Cardiac muscle cell (in vitro differentiated cells and primary cell): ENCODE data around the gene MMP12. TPM values are rescaled to one million over a fixed set of nuclear protein-coding genes. Genes with fewer than 3 reads are reported as not detected.

Experiments used
- DNase-seq, 2 donors: peaks; one replicate each; pipeline versions ENCODE4 v3.0.0 to v3.0.0-alpha.2; 2010 to 2017; ENCODE audit warnings: low read depth in 1 of 2, low spot score in 1 of 2
- H3K27ac ChIP-seq: fragments of 200-600 bp; sonication (generic); 2 replicates; pipeline ENCODE4 v1.5.1; 2016
- H3K27me3 ChIP-seq: fragments of 200-600 bp; sonication (generic); 2 replicates; pipeline ENCODE4 v1.6.0; 2016; ENCODE audit warnings: control low read depth
- H3K36me3 ChIP-seq: fragments of 200-600 bp; sonication (generic); 2 replicates; pipeline ENCODE4 v1.5.1; 2016; ENCODE audit warnings: control low read depth
- H3K4me1 ChIP-seq: fragments of 200-600 bp; sonication (generic); 2 replicates; pipeline ENCODE4 v1.8.1; 2017; ENCODE audit warnings: low read depth, mild to moderate bottlenecking, mixed run types
- H3K4me3 ChIP-seq: fragments of 200-600 bp; sonication (generic); 2 replicates; pipeline ENCODE4 v1.5.1; 2016; ENCODE audit warnings: mild to moderate bottlenecking
- H3K9me3 ChIP-seq: fragments of 200-600 bp; sonication (generic); 2 replicates; pipeline ENCODE4 v1.5.1; 2017; ENCODE audit warnings: low read depth, mild to moderate bottlenecking, control low read depth
- CTCF ChIP-seq: IDR thresholded peaks from 2 replicates; pipeline ENCODE4 v1.5.1; 2012; ENCODE audit warnings: low read depth, mild to moderate bottlenecking, low read length
- polyA plus RNA-seq: library from polyadenylated mRNA; unstranded; fragments of >200 nt; fragmentation: Nextera tagmentation; extraction: Ambion mirVana; gene quantifications from 2 replicates; pipeline ENCODE4 v1.2.1, GENCODE V29; 2016
- total RNA-seq: library from RNA; depleted of rRNA; stranded (reverse); fragments of >200 nt; gene quantifications from 2 replicates; pipeline ENCODE4 v1.2.3, GENCODE V29; 2016

The MMP12 gene
- total and polyA plus RNA-seq, 2 experiments from 2014 or later = not detected

GRCh38 chr11:102868339-102868738 lies 6.4 kb downstream of the MMP12 start:
- H3K27ac ChIP-seq = no peak overlapping the region
- DNase-seq = no peak
- TF ChIP-seq CTCF = no peak

GRCh38 chr11:102864724-102865123 lies 10.1 kb downstream of the MMP12 start:
- H3K36me3 ChIP-seq = no peaks in the 10 kb centered on the region

More at GRCh38 chr11:102868339-102868738, 6.4 kb downstream of the MMP12 start:
- Histone ChIP-seq H3K36me3 (no peaks in the 10 kb centered on the region), H3K27me3 (no peaks in the 10 kb centered on the region), H3K4me3 (no peak overlapping the region), H3K9me3 (no peaks in the 10 kb centered on the region), H3K4me1 (no peaks in the 10 kb centered on the region)

GRCh38 chr11:102853956-102854355 lies 20.8 kb downstream of the MMP12 start:
- TF ChIP-seq CTCF = no peak
- H3K4me3 ChIP-seq = no peak overlapping the region
- H3K9me3 ChIP-seq = no peaks in the 10 kb centered on the region
- no peak overlapping the region for H3K27ac ChIP-seq
- H3K27me3 ChIP-seq = no peaks in the 10 kb centered on the region
- H3K36me3 ChIP-seq = no peaks in the 10 kb centered on the region
- no peak for DNase-seq
- no peaks in the 10 kb centered on the region for H3K4me1 ChIP-seq

More at GRCh38 chr11:102864724-102865123, 10.1 kb downstream of the MMP12 start:
- no peak overlapping the region for H3K27ac ChIP-seq
- no peak for DNase-seq
- no peak overlapping the region for H3K4me3 ChIP-seq
- TF ChIP-seq CTCF = no peak
- no peaks in the 10 kb centered on the region for H3K27me3 ChIP-seq
- no peaks in the 10 kb centered on the region for H3K4me1 ChIP-seq
- H3K9me3 ChIP-seq = no peaks in the 10 kb centered on the region

- Histone ChIP-seq H3K9me3 (no peaks in the 10 kb centered on the region), H3K4me1 (no peaks in the 10 kb centered on the region), H3K27ac (no peak overlapping the region), H3K27me3 (no peaks in the 10 kb centered on the region), H3K36me3 (no peaks in the 10 kb centered on the region), H3K4me3 (no peak overlapping the region)
- no peak for DNase-seq
- TF ChIP-seq CTCF = no peak
Measured at GRCh38 chr11:102853055-102853454, 21.7 kb downstream of the MMP12 start.

GRCh38 chr11:102850973-102851745 lies 23.6 kb downstream of the MMP12 start:
- TF ChIP-seq CTCF = no peak
- no peaks in the 10 kb centered on the region for H3K27me3 ChIP-seq
- no peak overlapping the region for H3K4me3 ChIP-seq
- H3K4me1 ChIP-seq = no peaks in the 10 kb centered on the region
- H3K9me3 ChIP-seq = no peaks in the 10 kb centered on the region
- H3K36me3 ChIP-seq = no peaks in the 10 kb centered on the region
- H3K27ac ChIP-seq = no peak overlapping the region
- peak in 1 of 2 donors; percentile 16 for DNase-seq
